ENCODE data around the gene RNF112. TPM values are rescaled to one million over a fixed set of nuclear protein-coding genes. Genes with fewer than 3 reads are reported as not detected.

RNF112 gene, protein sequence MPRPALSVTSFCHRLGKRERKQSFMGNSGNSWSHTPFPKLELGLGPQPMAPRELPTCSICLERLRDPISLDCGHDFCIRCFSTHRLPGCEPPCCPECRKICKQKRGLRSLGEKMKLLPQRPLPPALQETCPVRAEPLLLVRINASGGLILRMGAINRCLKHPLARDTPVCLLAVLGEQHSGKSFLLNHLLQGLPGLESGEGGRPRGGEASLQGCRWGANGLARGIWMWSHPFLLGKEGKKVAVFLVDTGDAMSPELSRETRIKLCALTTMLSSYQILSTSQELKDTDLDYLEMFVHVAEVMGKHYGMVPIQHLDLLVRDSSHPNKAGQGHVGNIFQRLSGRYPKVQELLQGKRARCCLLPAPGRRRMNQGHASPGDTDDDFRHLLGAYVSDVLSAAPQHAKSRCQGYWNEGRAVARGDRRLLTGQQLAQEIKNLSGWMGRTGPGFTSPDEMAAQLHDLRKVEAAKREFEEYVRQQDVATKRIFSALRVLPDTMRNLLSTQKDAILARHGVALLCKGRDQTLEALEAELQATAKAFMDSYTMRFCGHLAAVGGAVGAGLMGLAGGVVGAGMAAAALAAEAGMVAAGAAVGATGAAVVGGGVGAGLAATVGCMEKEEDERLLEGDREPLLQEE
- 2.2 TPM for total RNA-seq
- long read RNA-seq, partial matches to known transcripts, result 0 of 2 reads
- long read RNA-seq, other reads (novel, unspliced or antisense), result 1 of 2 reads

DNA sequence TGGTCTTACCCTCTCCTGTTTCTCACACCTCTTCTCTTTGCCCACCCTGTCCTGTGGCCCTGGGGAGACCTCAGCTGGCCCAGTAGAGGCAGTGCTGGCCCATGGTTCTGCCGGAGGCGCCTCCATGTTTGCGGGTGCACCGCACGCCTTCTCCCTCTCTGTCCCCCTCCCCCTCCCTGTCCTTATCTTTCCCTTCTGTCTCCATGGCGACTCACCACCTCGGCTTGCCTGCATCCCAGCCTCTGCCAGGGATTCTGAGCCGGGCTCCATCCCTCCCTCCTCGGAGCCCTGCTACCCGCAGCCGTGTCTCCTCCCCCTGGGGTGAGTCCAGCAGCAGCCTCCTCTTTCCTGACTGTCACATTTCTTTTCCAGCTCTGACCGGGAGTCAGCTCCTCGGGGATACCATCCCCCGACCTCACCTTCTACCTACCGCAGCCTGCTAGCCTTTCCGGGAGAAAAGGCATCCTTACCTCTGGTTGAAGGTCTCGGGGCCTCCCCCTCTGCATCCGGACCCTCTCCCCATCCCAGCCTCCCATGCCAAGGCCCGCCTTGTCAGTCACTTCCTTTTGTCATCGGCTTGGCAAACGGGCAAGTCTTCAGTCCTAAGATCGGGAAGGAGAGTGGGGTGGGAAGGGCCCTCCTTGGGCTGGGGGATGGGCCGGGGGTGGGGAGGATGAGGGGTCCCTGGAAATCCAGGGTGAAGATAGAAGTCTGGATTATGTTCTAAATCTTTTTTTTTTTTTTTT is at the start of gene RNF112:
RNF112 (plus strand) TSS at position 358 of the 746 bp plus-strand sequence; CDS start at position 535, 177 bp downstream.
- intact Hi-C loops (cut with DNase I), result no loop called here
- DNase-seq, result peak; percentile 71
- ATAC-seq (ENCODE audit: poor library complexity), result peak; percentile 66

DNA sequence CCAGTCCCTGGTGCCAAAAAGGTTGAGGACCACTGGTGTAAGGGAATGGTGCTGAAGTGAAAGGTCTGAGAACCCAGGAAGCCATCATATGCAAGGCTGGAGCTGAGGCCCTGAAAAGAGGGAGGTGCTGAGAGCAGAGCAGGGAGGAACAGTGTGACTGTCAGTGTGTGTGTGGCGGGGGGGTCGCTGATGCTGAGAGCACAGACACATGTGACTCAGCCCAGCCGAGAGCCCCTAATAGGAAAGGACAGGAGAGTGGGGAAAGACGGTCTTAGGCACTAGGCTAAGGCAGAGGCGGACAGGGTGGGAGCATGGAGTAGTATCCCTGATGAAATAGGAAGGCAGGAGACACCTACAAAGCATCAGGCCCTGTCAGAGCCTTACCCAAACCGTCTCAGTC is 49.7 kb upstream of the RNF112 start:
- intact Hi-C loops (cut with DNase I), result loop anchor here (5.0 kb wide), 1 partner anchor 401 kb away; no protein-coding TSS in a partner anchor
- DNase-seq (peak; percentile 41), ATAC-seq (ENCODE audit: poor library complexity) (no peak)

DNA sequence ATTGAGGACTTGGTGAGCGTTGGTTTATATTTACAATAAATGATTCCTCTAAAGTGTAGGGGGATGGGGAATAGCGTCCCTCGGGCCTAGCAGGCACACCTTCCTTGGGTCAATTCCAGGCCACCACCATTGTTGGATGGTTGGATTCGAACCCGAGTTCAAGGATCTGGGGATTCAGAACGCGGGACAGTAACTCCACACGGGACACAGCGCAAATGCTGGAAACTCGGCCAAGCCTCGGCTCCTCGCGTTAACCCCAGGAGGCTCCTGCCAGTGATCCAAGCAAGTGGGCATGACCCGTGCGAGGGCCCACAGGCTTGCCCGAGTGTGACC is 49.1 kb upstream of the RNF112 start:
- no peak for DNase-seq
- ATAC-seq (ENCODE audit: poor library complexity), result no peak
- intact Hi-C loops (cut with DNase I), result loop anchor here (2.0 to 5.0 kb wide), 2 partner anchors 85 to 400 kb away; no protein-coding TSS in a partner anchor

DNA sequence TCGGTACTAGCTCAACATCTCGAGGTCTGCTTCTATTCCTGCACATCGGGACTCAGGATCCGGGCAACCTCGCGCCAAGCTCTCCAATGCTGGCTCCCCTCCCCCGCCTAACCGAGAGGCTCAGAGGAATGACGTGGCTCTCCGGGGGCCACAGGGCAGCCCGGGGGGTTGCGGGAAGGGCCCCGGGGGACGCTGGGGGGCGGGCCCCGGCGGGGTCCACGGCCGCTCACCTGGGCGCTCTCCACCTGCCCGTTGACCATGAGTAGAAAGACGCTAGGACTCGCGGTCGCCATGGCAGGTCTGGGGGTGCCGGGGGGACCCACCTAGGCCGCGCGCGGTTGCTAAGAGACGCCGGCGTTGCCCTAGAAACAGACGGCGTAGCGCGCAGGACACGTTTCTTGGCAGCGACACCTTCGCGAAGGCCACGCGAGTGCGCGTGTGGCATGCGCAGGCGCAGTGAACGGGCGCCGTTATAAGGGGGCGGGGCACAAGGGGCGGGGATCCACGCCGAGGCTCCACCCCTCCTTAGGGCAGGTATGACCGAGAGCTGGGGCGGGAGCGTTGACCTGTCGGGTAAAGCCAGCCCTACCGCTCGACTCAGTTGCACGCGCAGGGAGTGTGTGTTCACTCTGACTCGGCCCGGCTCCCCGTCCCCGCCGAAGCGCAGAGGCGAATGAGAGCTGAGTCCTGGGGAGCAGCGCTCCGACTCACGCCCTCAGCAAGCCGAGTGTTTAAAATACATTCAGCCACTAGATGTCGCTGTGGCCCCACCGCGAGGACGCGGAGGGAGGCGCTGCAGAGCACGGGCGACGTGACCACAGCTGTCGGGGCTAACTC is 48.5 kb upstream of the RNF112 start, which contains the start of gene B9D1:
B9D1 (minus strand) TSS at position 447 of the 837 bp plus-strand sequence; CDS start at position 293, 154 bp downstream.
- intact Hi-C loops (cut with DNase I), result loop anchor here (2.0 to 5.0 kb wide), 2 partner anchors 84 to 400 kb away; no protein-coding TSS in a partner anchor
- DNase-seq (peak; percentile 95), ATAC-seq (ENCODE audit: poor library complexity) (peak; percentile 98)

DNA sequence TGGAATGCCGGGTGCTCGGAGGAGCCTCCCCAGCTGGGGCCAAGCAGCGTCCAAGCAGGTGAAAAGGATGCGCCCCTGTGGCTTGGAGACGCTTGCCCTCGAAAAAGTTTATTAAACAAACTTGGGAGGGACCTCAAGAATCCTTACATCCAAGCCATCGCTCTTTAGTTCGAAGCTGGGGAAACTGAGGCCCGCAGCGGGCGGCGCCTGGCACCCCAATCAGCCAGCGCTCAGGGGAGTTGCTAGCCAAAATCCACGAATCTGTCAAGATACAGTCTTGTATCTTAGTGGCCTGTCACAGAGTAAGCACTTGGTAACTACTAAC is 48.0 kb upstream of the RNF112 start:
- DNase-seq, result no peak
- intact Hi-C loops (cut with DNase I), result loop anchor here (2.0 to 5.0 kb wide), 2 partner anchors 84 to 399 kb away; no protein-coding TSS in a partner anchor

DNA sequence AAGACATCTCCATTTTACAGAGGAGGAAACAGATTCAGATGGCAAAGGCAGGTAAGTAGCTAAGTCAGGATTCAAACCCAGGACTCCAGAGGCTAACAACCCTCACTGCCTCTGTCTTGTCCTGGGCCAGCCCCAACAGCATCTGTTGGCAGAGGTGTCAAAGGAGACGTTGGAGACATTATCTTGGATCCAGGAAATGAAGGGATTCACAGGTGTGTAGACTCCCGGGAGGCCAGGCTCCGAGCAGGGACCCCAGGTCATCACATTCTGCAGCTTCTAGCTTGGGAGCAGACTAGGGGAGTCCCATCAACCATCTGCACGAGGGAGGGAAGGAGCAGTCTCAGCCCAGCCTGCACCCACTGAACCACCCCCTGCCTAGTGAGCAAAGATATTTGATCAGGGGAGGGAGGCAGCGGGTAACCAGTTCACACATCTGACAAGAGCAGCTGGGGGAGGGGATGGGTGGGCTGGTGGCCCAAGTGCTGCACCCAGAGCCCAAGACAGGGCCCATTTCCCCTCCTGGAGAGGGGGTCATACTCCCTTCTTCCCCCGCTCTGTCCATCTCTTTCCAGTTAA is 47.5 kb upstream of the RNF112 start:
- ATAC-seq (ENCODE audit: poor library complexity), result no peak
- DNase-seq, result peak; percentile 38
- intact Hi-C loops (cut with DNase I), result loop anchor here (2.0 to 5.0 kb wide), 2 partner anchors 83 to 399 kb away; no protein-coding TSS in a partner anchor

More for the DNA sequence above, 48.0 kb upstream of the RNF112 start:
- no peak for ATAC-seq (ENCODE audit: poor library complexity)

DNA sequence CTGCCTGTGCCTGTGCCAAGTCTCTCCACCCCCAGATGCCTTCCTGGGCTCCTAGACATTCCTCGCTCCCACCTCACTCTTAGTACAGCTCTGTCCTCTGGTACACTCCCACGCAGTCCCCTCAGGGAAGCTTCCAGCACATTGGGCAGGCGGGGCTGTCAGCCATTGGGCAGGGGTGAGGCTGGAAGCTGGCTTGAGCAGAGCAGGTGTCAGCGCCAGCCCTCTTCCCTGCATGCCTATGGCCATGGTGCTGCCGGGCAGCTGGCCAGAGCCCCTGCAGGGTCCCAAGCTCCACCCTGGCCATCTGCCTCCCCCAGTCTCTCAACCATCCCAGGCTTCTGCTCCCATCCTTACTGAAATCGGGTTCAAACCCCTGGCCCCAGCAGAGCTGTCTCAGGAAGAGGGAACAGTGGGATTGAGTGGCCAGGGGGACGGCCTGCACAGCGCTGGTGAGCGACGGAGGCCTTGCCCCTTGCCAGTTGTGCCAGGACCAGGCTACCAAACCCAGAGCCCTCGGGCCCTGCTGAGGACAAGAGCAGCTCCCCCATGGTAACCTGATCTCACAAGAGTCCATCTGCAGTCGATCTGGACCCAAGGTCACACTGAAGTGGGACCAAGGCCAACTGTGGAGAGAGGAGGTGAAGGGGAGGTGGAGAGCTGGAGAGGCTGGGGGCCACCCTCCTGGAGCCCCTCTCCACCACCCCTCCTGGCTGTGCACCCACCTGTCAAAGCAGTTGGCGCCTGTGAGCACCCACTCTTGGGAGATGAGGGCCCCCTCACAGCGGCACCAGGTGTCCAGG is 46.1 kb upstream of the RNF112 start:
- intact Hi-C loops (cut with DNase I), result loop anchor here (5.0 kb wide), 1 partner anchor 397 kb away; no protein-coding TSS in a partner anchor
- peak; percentile 42 for DNase-seq
- ATAC-seq (ENCODE audit: poor library complexity), result no peak

DNA sequence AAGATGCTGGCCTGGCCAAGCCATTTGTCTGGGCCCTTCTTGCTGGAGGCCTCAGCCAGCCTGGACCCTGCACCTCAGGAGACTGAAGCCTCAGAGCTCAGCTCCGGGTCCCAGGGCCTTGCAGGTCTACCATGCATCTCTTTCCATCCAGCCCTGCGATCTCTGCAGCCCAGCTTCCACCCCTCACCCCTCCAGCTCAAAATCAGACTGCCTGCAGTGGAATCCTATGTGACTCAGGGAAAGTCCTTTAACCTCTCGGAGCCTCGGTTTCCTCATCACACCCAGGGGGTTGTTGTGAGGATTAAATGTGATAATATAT is 45.6 kb upstream of the RNF112 start:
- DNase-seq (no peak), ATAC-seq (ENCODE audit: poor library complexity) (no peak)
- intact Hi-C loops (cut with DNase I), result no loop called here

DNA sequence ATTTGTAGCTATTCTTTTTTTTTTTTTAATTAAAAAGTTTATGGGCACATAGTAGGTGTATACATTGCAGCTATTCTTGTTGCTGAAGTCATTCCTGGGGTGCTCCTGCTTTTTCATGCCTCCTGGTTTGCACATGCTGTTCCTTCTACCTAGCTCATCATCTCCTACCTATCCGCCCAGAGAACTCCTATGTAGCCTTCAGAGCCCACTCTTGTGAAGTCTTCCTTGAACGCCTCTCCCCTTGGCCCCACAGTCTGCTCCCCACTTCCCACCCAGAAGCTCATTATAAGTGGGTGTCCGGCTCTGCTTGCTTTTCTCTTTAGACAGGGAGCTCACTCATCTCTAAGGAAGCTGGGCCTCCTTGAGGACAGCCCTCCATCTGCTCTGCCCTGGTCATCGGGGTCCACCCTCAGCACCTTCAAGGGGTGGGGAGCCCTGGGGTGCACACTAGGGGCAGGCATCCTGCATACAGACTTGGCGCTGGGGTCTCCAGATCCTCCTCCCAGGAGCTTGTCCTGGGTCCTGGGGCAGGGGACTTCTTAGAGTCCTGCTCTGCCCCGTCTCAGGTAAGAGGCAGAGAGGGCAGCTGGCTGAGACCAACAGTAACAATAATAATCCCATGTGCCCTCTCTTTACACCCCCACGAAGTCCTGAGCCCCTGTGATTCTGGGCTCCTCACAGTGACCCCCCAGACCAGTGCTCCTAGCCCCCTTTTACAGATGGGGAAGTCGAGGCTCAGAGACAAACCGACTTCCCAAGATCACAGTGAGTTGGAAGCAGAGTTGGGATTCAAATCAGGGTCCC is 45.0 kb upstream of the RNF112 start:
- intact Hi-C loops (cut with DNase I), result no loop called here
- no peak for DNase-seq
- no peak for ATAC-seq (ENCODE audit: poor library complexity)

DNA sequence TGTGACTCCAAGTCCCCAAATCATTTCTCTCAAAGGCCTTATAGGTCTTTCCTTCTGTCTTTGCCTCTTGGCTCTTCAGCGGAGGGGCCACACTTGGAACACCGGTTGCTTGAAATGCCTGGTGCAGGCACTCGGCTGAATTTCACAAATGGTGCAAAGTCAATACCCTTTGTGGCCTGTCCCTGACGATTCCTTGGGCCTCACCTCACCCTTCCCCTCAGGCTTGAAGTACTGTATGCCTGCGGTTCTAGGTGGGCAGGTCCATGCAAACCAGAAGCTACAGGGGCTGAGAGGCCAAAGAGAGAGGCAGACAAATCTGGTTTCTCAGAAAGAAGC is 44.4 kb upstream of the RNF112 start:
- intact Hi-C loops (cut with DNase I), result no loop called here
- ATAC-seq (ENCODE audit: poor library complexity) (no peak), DNase-seq (no peak)

DNA sequence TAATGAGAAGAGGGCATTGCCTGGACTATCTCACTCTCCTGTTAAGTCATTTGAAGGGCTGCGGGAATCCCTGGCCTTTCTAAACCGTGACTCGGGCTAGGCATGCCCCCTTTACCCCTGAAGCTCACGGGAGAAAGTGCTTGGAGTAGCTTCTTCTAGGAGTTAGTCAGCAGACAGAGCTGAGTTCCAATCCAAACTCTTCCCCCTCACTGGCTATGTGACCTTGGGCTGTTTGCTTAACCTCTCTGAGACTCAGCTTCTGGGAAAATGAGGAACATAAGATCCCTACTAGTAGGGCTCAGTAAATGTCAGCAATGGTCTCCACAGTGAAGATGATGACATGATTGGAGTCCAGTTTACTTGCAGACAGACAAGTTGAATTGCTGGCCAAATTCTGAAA is 42.8 kb upstream of the RNF112 start:
- intact Hi-C loops (cut with DNase I), result no loop called here
- no peak for ATAC-seq (ENCODE audit: poor library complexity)
- no peak for DNase-seq

DNA sequence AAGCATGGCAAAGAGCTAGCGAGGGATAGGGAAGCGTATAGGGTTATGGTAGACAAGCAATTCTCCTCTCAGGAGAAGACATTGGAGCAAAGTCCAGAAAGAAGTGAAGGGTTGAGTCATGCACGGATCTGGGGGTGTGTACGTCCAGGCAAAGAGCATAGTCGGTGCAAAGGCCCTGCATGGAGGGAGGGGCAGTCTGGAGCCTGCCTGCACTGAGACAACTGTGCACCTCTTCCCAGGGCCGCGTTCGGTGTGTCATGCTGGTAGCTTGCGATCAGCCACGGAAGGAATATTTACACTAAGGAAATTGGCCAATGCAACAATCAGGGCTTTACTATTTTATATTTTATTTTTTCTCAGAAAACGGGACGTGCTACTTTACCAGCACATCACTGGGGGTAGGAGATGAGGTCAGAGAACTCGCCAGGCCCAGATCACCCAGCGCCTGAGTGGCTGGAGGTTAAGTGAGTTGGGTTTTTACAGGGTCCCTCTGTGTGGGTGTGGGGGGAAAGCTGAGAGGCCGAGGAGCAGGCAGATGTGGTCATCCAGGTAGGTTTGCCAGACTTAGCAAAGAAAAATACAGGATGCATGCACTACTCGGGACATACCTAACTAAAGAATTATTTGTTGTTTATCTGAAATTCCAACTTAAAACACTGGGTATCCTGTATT is 41.8 kb upstream of the RNF112 start:
- intact Hi-C loops (cut with DNase I), result no loop called here
- no peak for DNase-seq
- no peak for ATAC-seq (ENCODE audit: poor library complexity)

DNA sequence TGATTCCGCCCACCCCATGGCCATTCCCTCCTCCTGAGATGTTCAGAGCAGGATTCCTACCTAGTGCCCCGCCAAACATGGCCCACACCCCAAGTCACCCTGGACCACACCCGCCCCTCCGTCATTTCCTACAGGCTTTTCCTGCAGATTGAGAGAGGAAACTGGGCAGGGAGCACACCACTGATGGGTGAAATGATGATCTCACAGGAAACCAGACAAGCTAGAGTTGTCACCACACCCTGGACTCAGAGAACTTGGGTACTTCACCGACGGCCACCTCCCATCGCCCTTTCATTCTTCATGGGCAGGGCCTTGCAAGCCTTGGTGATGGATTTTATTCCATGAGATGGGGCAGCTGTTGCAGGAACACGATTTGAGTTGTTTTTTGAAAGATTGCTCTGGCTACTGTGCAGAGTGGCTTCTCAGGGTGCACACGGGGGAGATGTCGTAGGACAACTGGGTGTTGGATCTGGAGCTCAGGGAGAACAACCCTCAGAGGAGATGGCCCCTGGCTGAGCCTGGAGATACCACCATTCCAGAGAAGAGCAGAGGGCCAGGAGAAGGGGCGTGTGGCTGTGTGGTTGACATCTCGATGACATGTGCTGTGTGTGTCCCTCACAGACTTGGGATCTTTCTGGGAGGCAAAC is 41.1 kb upstream of the RNF112 start:
- intact Hi-C loops (cut with DNase I), result no loop called here
- ATAC-seq (ENCODE audit: poor library complexity), result peak; percentile 58
- no peak for DNase-seq

DNA sequence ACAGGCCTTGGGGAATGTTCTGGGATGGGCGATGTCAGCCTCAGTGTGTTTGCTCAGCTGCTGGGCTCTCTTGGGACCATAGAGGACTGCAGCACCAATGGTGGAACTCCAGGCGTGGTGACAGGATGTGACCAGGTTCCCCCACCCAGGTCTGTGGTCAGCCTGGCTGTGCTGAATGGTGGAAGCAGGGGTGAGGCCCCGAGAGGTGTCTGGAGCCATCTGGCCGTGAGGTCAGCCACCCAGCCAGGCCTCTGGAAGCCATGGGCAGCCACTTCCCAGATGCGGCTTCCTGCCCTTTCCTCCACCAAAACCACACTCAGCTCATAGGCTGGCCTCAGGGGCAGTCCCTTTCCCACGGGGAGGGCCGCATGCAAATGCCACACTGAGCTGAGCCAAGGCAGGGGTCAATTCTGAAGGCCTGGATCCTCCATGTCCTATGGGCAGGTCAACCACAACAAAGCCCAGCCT is 40.5 kb upstream of the RNF112 start:
- intact Hi-C loops (cut with DNase I), result no loop called here
- DNase-seq, result peak; percentile 76
- ATAC-seq (ENCODE audit: poor library complexity), result peak; percentile 56

DNA sequence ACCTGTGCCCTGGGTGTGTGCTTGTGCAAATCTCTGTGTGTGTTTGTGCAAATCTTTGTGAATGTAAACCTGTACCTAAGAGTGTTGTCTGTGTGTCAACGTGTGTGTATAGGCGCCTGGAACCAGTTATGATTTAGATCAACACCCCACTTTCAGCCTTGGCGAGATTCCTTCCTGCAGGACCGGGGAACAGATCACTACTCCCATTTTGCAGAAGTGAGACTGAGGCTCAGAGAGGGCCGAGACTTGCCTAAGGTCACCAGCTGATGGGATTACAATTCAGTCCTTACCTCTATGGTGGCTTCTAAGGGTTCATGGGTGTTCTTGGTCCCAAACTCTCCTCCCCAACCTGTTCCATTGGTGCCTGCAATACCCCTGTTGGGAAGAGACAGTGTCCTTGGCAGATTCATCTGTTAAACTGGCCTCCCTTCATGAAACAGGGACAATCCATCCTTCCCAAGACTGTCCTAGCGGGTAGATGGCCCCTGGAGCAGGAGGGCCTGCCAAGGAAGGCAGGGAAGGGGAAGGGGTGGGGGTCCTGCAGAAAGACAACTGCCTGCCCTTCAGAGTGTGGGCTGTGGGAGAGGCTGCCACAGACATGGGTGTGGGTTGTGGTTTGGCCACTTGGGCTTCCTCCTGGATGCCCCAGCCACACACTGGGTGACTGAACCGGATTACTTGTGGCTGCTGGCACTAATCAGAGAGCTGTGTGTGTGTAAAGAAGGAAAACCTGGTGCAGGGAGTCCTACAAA is 39.6 kb upstream of the RNF112 start:
- no peak for DNase-seq
- intact Hi-C loops (cut with DNase I), result no loop called here
- no peak for ATAC-seq (ENCODE audit: poor library complexity)

All from Right ventricle myocardium superior (tissue), 1 donor.